ENCODE data around the gene VPS54.

DNA sequence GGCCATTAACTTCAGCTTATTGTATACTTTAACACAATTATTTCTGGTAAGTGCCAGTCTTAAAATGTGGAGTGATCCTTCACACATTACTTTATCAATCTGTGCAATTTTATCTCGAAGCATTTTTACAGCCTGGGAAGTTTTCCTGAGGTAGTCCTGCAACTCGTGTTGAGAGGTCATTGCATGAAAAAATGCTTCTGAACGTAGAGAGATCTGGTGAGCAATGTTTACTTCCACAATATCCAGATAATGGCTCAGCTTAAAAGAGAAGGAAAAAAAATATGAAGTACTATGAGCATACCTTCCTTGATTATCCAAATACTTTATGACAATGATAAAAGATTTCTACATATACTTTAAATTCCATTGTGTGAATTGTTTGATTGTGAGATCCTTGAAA lies 57.0 kb downstream of the VPS54 start:
- TF ChIP-seq, protein P1, sequence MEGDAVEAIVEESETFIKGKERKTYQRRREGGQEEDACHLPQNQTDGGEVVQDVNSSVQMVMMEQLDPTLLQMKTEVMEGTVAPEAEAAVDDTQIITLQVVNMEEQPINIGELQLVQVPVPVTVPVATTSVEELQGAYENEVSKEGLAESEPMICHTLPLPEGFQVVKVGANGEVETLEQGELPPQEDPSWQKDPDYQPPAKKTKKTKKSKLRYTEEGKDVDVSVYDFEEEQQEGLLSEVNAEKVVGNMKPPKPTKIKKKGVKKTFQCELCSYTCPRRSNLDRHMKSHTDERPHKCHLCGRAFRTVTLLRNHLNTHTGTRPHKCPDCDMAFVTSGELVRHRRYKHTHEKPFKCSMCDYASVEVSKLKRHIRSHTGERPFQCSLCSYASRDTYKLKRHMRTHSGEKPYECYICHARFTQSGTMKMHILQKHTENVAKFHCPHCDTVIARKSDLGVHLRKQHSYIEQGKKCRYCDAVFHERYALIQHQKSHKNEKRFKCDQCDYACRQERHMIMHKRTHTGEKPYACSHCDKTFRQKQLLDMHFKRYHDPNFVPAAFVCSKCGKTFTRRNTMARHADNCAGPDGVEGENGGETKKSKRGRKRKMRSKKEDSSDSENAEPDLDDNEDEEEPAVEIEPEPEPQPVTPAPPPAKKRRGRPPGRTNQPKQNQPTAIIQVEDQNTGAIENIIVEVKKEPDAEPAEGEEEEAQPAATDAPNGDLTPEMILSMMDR (IDR thresholded peaks at IDR 0.05), result no peak
- TF ChIP-seq POLR2AphosphoS5 (IDR thresholded peaks at IDR 0.05), result no peak
- TF ChIP-seq POLR2A (IDR thresholded peaks at IDR 0.05), result no peak
- no peak for TF ChIP-seq EP300 (IDR thresholded peaks at IDR 0.05)
